ENCODE results near the gene PI4K2A.
"Not testable (repeated sequence)": the region's sequence is repeated elsewhere in the genome, so short reads cannot be mapped to it uniquely, and the experiment has no call there.

Gene PI4K2A

GRCh38 chr10:97683556-97684367 lies 43.3 kb downstream of the PI4K2A start:
- TF ChIP-seq EZH2 (IDR thresholded peaks at IDR 0.05; ENCODE audit: borderline replicate concordance, low read length) (no peak), CTCF (IDR thresholded peaks at IDR 0.05; ENCODE audit: low read length) (no peak)
- H3K9me3 ChIP-seq (ENCODE audit: low read length) = no peaks in the 10 kb centered on the region
- H4K20me1 ChIP-seq (ENCODE audit: insufficient read depth, low read length) = no peaks in the 10 kb centered on the region
- peaks cover 7% of the 10 kb centered on the region for H3K4me1 ChIP-seq (ENCODE audit: insufficient read depth, low read length, severe bottlenecking)
- H3K27me3 ChIP-seq (ENCODE audit: insufficient read depth, low read length) = no peaks in the 10 kb centered on the region
- H3K9me2 ChIP-seq (ENCODE audit: low read depth, low read length) = no peaks in the 10 kb centered on the region
- H3K4me3 ChIP-seq (ENCODE audit: low read depth, low read length, poor library complexity, severe bottlenecking) = no peak overlapping the region
- no peak overlapping the region for H3K9ac ChIP-seq (ENCODE audit: low read length)
- no peak overlapping the region for H3K4me2 ChIP-seq (ENCODE audit: low read length)
- H3F3A ChIP-seq (ENCODE audit: insufficient read depth, low read length) = no peaks in the 10 kb centered on the region
- no peaks in the 10 kb centered on the region for H3K79me2 ChIP-seq (ENCODE audit: insufficient read depth, low read length)
- H3K36me3 ChIP-seq (ENCODE audit: insufficient read depth, low read length) = no peaks in the 10 kb centered on the region
- no peak overlapping the region for H3K27ac ChIP-seq (ENCODE audit: low read depth, low read length, poor library complexity, severe bottlenecking)
- H2AFZ ChIP-seq (ENCODE audit: low read length) = no peak overlapping the region

GRCh38 chr10:97684368-97684713 lies 43.9 kb downstream of the PI4K2A start:
- H3F3A ChIP-seq (ENCODE audit: insufficient read depth, low read length); H3K27me3 ChIP-seq (ENCODE audit: insufficient read depth, low read length); H3K9me3 ChIP-seq (ENCODE audit: low read length); H4K20me1 ChIP-seq (ENCODE audit: insufficient read depth, low read length); H3K9me2 ChIP-seq (ENCODE audit: low read depth, low read length); H3K4me1 ChIP-seq (ENCODE audit: insufficient read depth, low read length, severe bottlenecking); H3K79me2 ChIP-seq (ENCODE audit: insufficient read depth, low read length); H3K27ac ChIP-seq (ENCODE audit: low read depth, low read length, poor library complexity, severe bottlenecking); H2AFZ ChIP-seq (ENCODE audit: low read length); H3K9ac ChIP-seq (ENCODE audit: low read length); H3K36me3 ChIP-seq (ENCODE audit: insufficient read depth, low read length); H3K4me2 ChIP-seq (ENCODE audit: low read length); H3K4me3 ChIP-seq (ENCODE audit: low read depth, low read length, poor library complexity, severe bottlenecking): not testable (repeated sequence)

GRCh38 chr10:97684866-97685394 lies 44.5 kb downstream of the PI4K2A start:
- Histone ChIP-seq H3K9me3 (ENCODE audit: low read length) (no peaks in the 10 kb centered on the region), H3K4me1 (ENCODE audit: insufficient read depth, low read length, severe bottlenecking) (peaks cover 7% of the 10 kb centered on the region), H3K27ac (ENCODE audit: low read depth, low read length, poor library complexity, severe bottlenecking) (no peak overlapping the region), H3K4me3 (ENCODE audit: low read depth, low read length, poor library complexity, severe bottlenecking) (no peak overlapping the region), H3K27me3 (ENCODE audit: insufficient read depth, low read length) (no peaks in the 10 kb centered on the region), H3F3A (ENCODE audit: insufficient read depth, low read length) (no peaks in the 10 kb centered on the region), H2AFZ (ENCODE audit: low read length) (no peak overlapping the region), H3K4me2 (ENCODE audit: low read length) (no peak overlapping the region), H4K20me1 (ENCODE audit: insufficient read depth, low read length) (no peaks in the 10 kb centered on the region), H3K9ac (ENCODE audit: low read length) (no peak overlapping the region), H3K9me2 (ENCODE audit: low read depth, low read length) (no peaks in the 10 kb centered on the region), H3K36me3 (ENCODE audit: insufficient read depth, low read length) (no peaks in the 10 kb centered on the region), H3K79me2 (ENCODE audit: insufficient read depth, low read length) (no peaks in the 10 kb centered on the region)
- TF ChIP-seq CTCF (IDR thresholded peaks at IDR 0.05; ENCODE audit: low read length) (no peak), EZH2 (IDR thresholded peaks at IDR 0.05; ENCODE audit: borderline replicate concordance, low read length) (no peak)
